NCI-H2227 treated with DMSO at 0.1 percent for 48 hours (cell line): ENCODE results near the gene MEIG1.
A peak's percentile ranks its signal among the peaks of the same experiment; 100 is the strongest.
"Not testable (repeated sequence)": the region's sequence is repeated elsewhere in the genome, so short reads cannot be mapped to it uniquely, and the experiment has no call there.

Source experiments
- DNase-seq: peaks from one replicate; lab custom pipeline; 2025; lab: John Stamatoyannopoulos, UW

MEIG1 gene

GRCh38 chr10:14959221-14960057, at the start of gene MEIG1:
Gene MEIG1, plus strand, starts transcription at chr10:14959388. Its CDS starts 7,081 bp downstream, at chr10:14966469.
- peak; percentile 91 for DNase-seq

GRCh38 chr10:14910953-14911352, 48.2 kb upstream of the MEIG1 start:
- no peak for DNase-seq

GRCh38 chr10:14911801-14912200, 47.4 kb upstream of the MEIG1 start:
- no peak for DNase-seq

- no peak for DNase-seq
These were observed 42.6 kb upstream of the MEIG1 start for GRCh38 chr10:14916600-14916999.

GRCh38 chr10:14917827-14918226, 41.4 kb upstream of the MEIG1 start:
- DNase-seq, result no peak

GRCh38 chr10:14918964-14919363, 40.2 kb upstream of the MEIG1 start:
- no peak for DNase-seq

- no peak for DNase-seq
These were observed 35.2 kb upstream of the MEIG1 start for GRCh38 chr10:14924013-14924412.

- no peak for DNase-seq
These were observed 33.9 kb upstream of the MEIG1 start for GRCh38 chr10:14925268-14925667.

- DNase-seq, result no peak
These were observed 33.1 kb upstream of the MEIG1 start for GRCh38 chr10:14926061-14926470.

- no peak for DNase-seq
These were observed 32.3 kb upstream of the MEIG1 start for GRCh38 chr10:14926722-14927416.

GRCh38 chr10:14930610-14931009, 28.6 kb upstream of the MEIG1 start:
- DNase-seq, result no peak

GRCh38 chr10:14936584-14936983, 22.6 kb upstream of the MEIG1 start:
- no peak for DNase-seq

GRCh38 chr10:14938971-14939370, 20.2 kb upstream of the MEIG1 start:
- not testable (repeated sequence) for DNase-seq

GRCh38 chr10:14942147-14942949, 16.8 kb upstream of the MEIG1 start:
- DNase-seq, result not testable (repeated sequence)

- DNase-seq, result not testable (repeated sequence)
These were observed 16.2 kb upstream of the MEIG1 start for GRCh38 chr10:14942950-14943338.

- DNase-seq, result no peak
These were observed 14.1 kb upstream of the MEIG1 start for GRCh38 chr10:14945108-14945507.

- no peak for DNase-seq
These were observed 11.9 kb upstream of the MEIG1 start for GRCh38 chr10:14947268-14947667.

GRCh38 chr10:14949291-14949690, 9.9 kb upstream of the MEIG1 start:
- DNase-seq, result no peak

- DNase-seq, result no peak
These were observed 6.3 kb upstream of the MEIG1 start for GRCh38 chr10:14952851-14953423.

- DNase-seq, result no peak
These were observed 5.7 kb upstream of the MEIG1 start for GRCh38 chr10:14953424-14954000.

GRCh38 chr10:14954001-14954770, 5.0 kb upstream of the MEIG1 start, which contains the start of gene DCLRE1C:
Gene DCLRE1C, minus strand, starts transcription at chr10:14954096. Its CDS starts 86 bp downstream, at chr10:14954010.
- peak; percentile 82 for DNase-seq
